Ishikawa (cell line): ENCODE measurements around the gene EYS.

Experiments used
- CEBPB ChIP-seq: IDR thresholded peaks from 2 replicates; pipeline ENCODE4 v1.6.1; 2012
- CREB1 ChIP-seq: IDR thresholded peaks from 2 replicates; pipeline ENCODE4 v1.6.1; 2012; ENCODE audit warnings: low read depth
- EGR1 ChIP-seq: IDR thresholded peaks from 2 replicates; pipeline ENCODE4 v1.6.1; 2012
- EP300 ChIP-seq: IDR thresholded peaks from 2 replicates; pipeline ENCODE4 v1.6.1; 2012; ENCODE audit warnings: borderline replicate concordance
- FOXM1 ChIP-seq: IDR thresholded peaks from 2 replicates; pipeline ENCODE4 v1.6.1; 2012; ENCODE audit warnings: low read depth, borderline replicate concordance
- MAX ChIP-seq: IDR thresholded peaks from 2 replicates; pipeline ENCODE4 v1.6.1; 2012
- NFIC ChIP-seq: IDR thresholded peaks from 2 replicates; pipeline ENCODE4 v1.6.1; 2012
- RAD21 ChIP-seq: IDR thresholded peaks from 2 replicates; pipeline ENCODE4 v1.6.1; 2012; ENCODE audit warnings: low read depth
- REST ChIP-seq: IDR thresholded peaks from 2 replicates; pipeline ENCODE4 v1.6.1; 2012; ENCODE audit warnings: low read depth, mild to moderate bottlenecking
- TAF1 ChIP-seq: IDR thresholded peaks from 2 replicates; pipeline ENCODE4 v1.6.1; 2012; ENCODE audit warnings: low read depth, mild to moderate bottlenecking
- TEAD4 ChIP-seq: IDR thresholded peaks from 2 replicates; pipeline ENCODE4 v1.6.1; 2012
- USF1 ChIP-seq: IDR thresholded peaks from 2 replicates; pipeline ENCODE4 v1.6.1; 2012
- YY1 ChIP-seq: IDR thresholded peaks from 2 replicates; pipeline ENCODE4 v1.6.1; 2012; ENCODE audit warnings: low read depth
- ZBTB7A ChIP-seq: IDR thresholded peaks from 2 replicates; pipeline ENCODE4 v1.6.1; 2012; ENCODE audit warnings: low read depth

- TF ChIP-seq TEAD4 (no peak), TAF1 (no peak), REST (no peak), CREB1 (no peak), MAX (no peak), RAD21 (no peak), EP300 (no peak), FOXM1 (no peak), CEBPB (no peak), USF1 (no peak), ZBTB7A (no peak), YY1 (no peak), EGR1 (no peak), NFIC (no peak)
Measured at GRCh38 chr6:64013011-64013410, 1694.0 kb downstream of the EYS start.
